ENCODE results near the gene WARS2. TPM values are rescaled to one million over a fixed set of nuclear protein-coding genes. Genes with fewer than 3 reads are reported as not detected.

The WARS2 gene
- total RNA-seq, 1 experiment from 2014 or later = 10.5 TPM

GRCh38 chr1:118992868-118993699 is 147.4 kb downstream of the WARS2 start:
- H3K4me2 ChIP-seq (ENCODE audit: low read length) = no peak overlapping the region
- RAD21 ChIA-PET (ENCODE audit: low non-redundant PET in 1 of 2, low total read pairs in 2 of 2, uncharacterized antibody in 2 of 2, unreplicated experiment in 2 of 2) = no interaction called here
- H3K79me2 ChIP-seq (ENCODE audit: insufficient read depth, low read length) = no peaks in the 10 kb centered on the region
- no peak overlapping the region for H2AFZ ChIP-seq (ENCODE audit: low read depth, low read length, poor library complexity, severe bottlenecking)
- no peak overlapping the region for H3K27ac ChIP-seq (ENCODE audit: low read depth, low read length)
- H3K9me3 ChIP-seq (ENCODE audit: control insufficient read depth in 1 of 2, insufficient read depth in 1 of 2, low read depth in 1 of 2, low read length in 2 of 2) = no peaks in the 10 kb centered on the region
- intact Hi-C loops (cut with micrococcal nuclease) = no loop called here
- H3K9me2 ChIP-seq (ENCODE audit: insufficient read depth) = no peaks in the 10 kb centered on the region
- no peaks in the 10 kb centered on the region for H3K36me3 ChIP-seq (ENCODE audit: control insufficient read depth in 1 of 2, insufficient read depth in 2 of 2, low read length in 2 of 2)
- H3K27me3 ChIP-seq (ENCODE audit: insufficient read depth, low read length) = no peaks in the 10 kb centered on the region
- POLR2A ChIA-PET = no interaction called here
- no peaks in the 10 kb centered on the region for H3K4me1 ChIP-seq (ENCODE audit: control insufficient read depth in 1 of 2, insufficient read depth in 2 of 2, low read length in 2 of 2)
- BruUV-seq (replicated peaks) = no TSS peak
- H4K20me1 ChIP-seq (ENCODE audit: insufficient read depth) = no peaks in the 10 kb centered on the region
- H3K9ac ChIP-seq (ENCODE audit: low read length) = no peak overlapping the region
- no peak for DNase-seq (ENCODE audit: low read depth, low spot score)
- H3K4me3 ChIP-seq (replicated peaks in 1 of 2; ENCODE audit: low read depth in 1 of 2, low read length in 2 of 2) = no peak overlapping the region
- TF ChIP-seq POLR2AphosphoS5 (IDR thresholded peaks at IDR 0.05; ENCODE audit: low read depth, low read length) = no peak
- TF ChIP-seq ZBTB33 (IDR thresholded peaks at IDR 0.05; ENCODE audit: extremely low read depth, insufficient replicate concordance, low read length) = no peak
- TF ChIP-seq TCF7L2 (IDR thresholded peaks at IDR 0.05; ENCODE audit: borderline replicate concordance, extremely low read depth, insufficient read depth, insufficient read length) = no peak
- no peak for TF ChIP-seq ATF3 (IDR thresholded peaks at IDR 0.05)
- no peak for TF ChIP-seq SIN3A (IDR thresholded peaks at IDR 0.05; ENCODE audit: low read depth)
- no peak for TF ChIP-seq EZH2 (IDR thresholded peaks at IDR 0.05)
- no peak for TF ChIP-seq ZNF274 (IDR thresholded peaks at IDR 0.05; ENCODE audit: low read depth, low read length)
- TF ChIP-seq SP1 (IDR thresholded peaks at IDR 0.05; ENCODE audit: low read depth) = no peak
- no peak for TF ChIP-seq CBX3 (IDR thresholded peaks at IDR 0.05; ENCODE audit: low read depth)
- TF ChIP-seq ZFX (IDR thresholded peaks at IDR 0.05) = no peak
- TF ChIP-seq ELF1 (IDR thresholded peaks at IDR 0.05; ENCODE audit: borderline replicate concordance, low read depth) = no peak
- no peak for TF ChIP-seq EGR1 (IDR thresholded peaks at IDR 0.05; ENCODE audit: low read depth)
- no peak for TF ChIP-seq CTCF (IDR thresholded peaks at IDR 0.05 in 2 of 3, conservative IDR thresholded peaks at IDR 0.05 in 1 of 3; ENCODE audit: borderline replicate concordance in 1 of 3, insufficient read depth in 1 of 3, low read depth in 2 of 3, low read length in 2 of 3)
- ATAC-seq = no peak
- CTCF ChIA-PET = no interaction called here
